NK-92 treated with Interleukin-12 subunit alpha and Interleukin-12 subunit beta, amount 100 ng/mL, for 24 hours (cell line): ENCODE results near the gene PSMB2.
"Not testable (repeated sequence)": the region's sequence is repeated elsewhere in the genome, so short reads cannot be mapped to it uniquely, and the experiment has no call there.

Source experiments
- DNase-seq: peaks from one replicate; lab custom pipeline; 2025; lab: John Stamatoyannopoulos, UW

Gene PSMB2

DNA sequence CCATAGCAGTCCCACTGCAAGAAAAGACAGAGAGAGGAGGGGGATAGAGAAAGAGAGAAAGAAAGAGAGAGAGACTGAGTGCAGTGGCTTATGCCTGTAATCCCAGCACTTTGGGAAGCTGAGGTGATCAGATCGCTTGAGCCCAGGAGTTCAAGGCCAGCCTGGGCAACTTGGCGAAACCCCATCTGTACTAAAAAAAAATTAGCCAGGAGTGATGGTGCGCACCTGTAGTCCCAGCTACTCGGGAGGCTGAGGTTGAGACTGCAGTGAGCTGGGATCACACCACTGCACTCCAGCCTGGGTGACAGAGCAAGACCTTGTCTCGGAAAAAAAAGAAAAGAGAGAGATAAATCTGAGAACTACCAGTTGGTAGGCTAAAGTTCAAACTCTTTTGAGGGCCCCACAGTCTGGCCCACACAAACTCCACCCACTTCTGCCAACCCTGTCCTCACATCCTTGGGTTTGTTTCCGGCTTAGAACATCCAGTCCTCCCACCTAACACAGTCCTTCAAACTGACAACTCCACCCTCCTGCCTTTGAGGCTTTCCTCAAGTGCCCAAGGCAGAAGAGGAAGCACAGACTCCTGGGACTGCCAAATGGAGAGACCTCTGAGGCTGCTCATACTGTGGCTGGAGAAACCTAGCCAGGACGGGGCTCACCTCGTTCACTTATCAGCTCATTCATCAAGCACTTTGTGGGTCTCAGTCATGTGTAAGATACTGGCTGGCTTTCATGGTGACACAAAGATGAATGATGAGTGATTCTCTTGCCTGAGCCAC is 48.1 kb downstream of the PSMB2 start:
- DNase-seq = no peak

DNA sequence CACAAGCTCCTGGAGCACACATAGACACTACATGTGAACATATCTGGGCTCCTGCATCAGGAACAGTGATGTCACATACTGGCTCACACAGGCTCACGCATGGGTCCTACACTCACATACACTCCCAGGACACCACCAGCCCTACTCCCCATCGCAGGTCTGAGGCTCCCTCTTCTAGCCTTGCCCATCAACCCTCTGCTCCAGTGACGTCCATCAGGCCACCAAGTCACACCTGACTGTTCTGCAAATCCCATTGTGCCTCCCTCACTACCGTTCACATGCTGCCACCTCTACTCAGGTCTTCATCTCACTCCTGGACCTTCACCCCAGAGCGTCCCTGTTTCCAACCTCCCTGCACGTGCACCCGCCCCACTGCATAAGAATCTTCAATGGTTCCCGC is 50.1 kb downstream of the PSMB2 start:
- no peak for DNase-seq

DNA sequence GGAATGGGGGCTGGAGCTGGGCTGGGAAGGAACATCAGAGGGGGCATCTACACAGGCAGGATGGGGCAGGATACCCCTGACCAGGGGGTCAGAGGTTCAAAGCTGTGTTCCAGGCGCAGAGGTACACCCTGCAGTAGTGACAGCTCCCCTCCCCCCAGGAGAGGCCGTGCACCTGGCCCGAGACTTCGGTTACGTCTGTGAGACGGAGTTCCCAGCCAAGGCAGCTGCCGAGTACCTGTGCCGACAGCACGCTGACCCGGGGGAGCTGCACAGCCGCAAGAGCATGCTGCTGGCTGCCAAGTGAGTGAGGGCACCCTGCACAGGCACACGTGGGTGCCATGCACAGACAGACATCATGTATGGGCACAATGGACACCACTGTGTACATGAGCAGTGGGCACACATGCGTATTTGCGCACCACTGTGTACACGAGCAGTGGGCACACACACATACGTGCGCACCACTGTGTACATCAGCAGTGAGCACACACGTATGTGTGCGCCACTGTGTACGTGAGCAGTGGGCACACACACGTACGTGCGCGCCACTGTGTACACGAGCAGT is 50.8 kb downstream of the PSMB2 start:
- DNase-seq = no peak

DNA sequence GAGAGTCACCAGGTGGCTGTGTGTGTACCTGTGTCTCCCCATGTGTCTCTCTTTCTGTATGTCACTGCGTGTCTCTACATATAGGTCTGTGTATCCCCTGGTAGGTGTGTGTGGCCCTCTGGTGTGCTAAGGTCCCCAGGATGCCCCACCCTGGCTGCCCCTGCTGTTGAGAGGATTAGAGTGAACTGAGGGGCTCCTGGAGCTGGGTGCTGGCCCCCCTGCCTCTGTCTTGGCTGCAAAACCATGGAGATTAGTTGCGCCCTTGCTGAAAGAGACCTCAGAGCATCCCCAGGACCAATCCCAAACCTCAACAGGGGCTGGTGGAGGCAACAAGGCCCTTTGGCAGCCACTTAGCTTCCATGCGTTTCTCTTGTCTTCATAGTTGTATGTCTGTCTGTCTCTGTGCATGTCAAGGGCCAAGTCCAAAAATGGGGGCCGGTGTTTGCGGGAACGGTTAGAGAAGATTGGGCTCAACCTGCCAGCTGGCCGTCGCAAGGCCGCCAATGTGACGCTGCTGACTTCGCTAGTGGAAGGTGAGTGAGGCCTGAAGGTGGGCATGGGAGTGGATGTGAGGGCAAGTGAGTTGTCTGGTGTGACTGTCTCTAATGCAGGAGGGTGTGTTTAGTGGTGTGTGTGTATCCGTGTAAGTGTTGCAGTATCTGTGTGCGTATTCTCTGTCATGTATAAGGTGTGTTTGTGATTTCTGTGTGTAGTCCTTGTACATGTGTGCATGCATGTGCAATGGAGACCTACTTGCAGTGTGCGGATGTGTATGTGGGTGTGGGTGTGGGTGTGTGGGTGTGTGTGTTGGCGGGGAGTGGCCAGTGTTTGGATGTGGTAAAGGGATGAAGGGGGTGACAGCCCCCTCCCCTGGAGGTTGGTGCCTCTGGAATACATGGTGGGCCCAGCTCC is 51.6 kb downstream of the PSMB2 start:
- DNase-seq = no peak

DNA sequence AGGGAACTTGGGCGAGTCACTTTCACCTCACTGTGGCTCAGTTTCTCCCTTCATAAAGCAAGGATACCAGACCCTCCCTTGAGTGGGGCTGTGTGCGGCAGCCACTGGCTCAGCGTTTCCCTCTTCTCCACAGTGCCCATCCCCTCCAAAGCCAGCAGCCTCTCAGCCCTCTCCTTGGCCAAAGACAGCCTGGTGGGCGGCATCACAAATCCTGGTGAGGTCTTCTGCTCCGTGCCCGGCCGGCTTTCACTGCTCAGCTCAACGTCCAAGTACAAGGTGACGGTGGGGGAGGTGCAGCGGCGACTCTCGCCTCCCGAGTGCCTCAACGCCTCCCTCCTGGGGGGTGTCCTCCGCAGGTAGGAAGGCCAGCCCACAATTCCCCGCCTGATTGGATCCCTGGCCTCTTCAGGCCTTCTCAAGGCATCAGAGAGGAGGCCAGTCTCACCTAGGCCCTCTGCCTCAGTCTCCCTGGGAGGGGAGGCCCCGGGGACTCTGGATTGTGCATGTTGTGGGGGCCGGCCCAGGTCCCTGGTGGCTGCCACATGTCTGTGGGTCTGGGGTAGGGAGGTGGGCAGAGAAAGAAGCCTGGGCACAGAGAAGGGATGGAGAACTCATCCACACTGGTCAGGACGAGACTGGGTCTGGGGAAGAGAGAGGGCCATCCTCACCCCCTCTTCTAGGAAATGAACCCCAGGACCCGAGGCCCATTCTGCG is 53.0 kb downstream of the PSMB2 start:
- DNase-seq = no peak

DNA sequence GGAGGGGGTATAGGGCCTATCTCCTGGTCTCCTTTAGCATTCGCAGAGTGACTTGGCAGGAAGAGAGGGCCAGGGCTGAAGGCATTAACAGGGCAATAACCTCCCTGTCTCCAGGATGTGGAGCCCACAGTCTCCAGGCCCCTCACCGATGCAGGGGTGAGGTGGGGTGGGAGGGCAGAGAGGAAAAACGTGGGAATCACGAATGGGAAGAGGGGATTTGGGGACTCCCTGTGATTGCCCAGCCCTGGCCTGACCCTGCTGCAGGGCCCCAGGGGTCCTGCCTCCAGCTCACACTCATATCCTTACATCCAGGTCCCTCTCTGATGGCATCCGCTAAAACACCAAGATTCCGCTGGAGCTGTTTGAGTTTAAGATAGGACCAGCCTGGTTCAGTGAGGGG is 53.6 kb downstream of the PSMB2 start:
- DNase-seq = no peak

DNA sequence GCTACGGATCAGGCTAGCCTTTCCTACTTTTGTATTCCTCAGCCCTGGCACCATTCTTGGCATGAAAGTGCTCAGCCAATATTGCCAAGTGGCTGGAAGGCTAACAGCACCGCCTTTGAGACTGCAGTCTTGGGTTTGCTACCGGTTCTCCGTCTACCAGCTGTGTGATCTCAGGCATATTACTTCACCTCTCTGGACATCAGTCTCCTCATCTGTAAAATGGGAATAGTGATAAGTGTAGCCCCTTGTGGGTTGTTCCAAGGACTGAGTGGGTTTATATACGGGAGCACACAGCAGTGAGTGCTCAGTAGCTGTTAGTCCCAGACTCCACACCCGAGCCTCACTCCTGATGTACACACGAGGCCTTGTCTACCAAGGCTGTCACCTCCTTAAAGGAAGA is 54.5 kb downstream of the PSMB2 start:
- no peak for DNase-seq

DNA sequence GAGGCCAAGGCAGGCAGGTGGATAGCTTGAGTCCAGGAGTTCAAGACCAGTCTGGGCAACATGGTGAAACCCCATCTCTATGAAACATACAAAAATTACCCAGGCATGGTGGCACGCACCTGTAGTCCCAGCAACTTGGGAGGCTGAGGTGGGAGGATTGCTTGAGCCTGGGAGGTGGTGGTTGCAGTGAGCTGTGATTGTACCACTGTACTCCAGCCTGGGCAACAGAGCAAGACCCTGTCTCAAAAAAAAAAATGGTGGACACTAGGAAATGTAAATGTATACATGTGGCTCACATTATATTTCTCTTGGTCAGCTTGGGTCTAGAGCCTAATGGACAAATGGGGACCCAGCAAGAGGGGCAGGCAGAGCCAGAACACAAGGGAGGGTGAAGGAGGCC is 55.5 kb downstream of the PSMB2 start:
- not testable (repeated sequence) for DNase-seq

DNA sequence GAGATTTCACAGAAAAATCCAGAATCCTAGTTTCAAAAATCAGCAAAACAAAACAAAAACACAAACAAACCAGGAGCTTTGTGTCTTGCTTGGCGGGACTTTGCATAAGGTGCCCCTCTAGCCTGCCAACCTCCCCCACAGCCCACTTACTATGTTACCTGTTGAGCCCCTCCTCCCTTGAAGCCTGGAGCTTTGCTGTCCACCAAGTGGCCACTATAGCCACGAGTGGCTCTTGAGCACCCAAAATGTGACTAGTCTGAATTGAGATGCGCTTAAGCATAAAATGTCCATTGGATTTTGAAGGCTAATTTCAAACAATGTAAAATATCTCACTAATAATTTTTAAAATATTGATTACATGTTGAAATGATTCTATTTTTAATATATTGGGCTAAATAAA is 56.0 kb downstream of the PSMB2 start:
- DNase-seq = no peak

DNA sequence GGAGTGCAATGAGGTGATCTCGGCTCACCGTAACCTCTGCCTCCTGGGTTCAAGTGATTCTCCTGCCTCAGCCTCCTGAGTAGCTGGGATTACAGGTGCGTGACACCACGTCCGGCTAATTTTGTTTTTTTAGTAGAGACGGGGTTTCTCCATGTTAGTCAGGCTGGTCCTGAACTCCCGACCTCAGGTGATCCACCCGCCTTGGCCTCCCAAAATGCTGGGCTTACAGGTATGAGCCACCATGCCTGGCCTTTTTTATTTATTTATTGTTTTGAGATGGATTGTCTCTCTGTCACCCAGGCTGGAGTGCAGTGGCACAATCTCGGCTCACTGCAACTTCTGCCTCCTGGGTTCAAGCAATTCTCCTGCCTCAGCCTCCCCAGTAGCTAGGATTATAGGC is 59.7 kb downstream of the PSMB2 start:
- DNase-seq = not testable (repeated sequence)

DNA sequence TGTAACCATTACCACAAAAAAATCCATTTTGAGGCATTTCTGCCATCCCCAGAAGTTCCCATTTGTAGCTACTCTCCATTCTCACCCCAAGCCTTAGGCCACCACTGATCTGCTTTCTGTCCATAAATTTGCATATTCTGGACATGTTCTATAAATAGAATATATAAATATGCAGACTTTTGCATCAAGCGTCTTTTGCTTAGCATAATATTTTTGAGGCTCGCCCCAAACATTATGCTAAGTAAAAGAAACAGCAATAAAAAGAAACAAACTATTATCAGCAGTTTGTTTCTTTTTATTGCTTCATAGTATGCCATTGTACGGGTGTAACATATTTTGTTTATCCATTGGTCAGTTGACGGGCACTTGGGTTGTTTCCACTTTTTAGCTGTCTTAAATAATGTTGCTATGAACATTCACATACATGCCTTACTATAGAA is 60.4 kb downstream of the PSMB2 start:
- DNase-seq = no peak

DNA sequence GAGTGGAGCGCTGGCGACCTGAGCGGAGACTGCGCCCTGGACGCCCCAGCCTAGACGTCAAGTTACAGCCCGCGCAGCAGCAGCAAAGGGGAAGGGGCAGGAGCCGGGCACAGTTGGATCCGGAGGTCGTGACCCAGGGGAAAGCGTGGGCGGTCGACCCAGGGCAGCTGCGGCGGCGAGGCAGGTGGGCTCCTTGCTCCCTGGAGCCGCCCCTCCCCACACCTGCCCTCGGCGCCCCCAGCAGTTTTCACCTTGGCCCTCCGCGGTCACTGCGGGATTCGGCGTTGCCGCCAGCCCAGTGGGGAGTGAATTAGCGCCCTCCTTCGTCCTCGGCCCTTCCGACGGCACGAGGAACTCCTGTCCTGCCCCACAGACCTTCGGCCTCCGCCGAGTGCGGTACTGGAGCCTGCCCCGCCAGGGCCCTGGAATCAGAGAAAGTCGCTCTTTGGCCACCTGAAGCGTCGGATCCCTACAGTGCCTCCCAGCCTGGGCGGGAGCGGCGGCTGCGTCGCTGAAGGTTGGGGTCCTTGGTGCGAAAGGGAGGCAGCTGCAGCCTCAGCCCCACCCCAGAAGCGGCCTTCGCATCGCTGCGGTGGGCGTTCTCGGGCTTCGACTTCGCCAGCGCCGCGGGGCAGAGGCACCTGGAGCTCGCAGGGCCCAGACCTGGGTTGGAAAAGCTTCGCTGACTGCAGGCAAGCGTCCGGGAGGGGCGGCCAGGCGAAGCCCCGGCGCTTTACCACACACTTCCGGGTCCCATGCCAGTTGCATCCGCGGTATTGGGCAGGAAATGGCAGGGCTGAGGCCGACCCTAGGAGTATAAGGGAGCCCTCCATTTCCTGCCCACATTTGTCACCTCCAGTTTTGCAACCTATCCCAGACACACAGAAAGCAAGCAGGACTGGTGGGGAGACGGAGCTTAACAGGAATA is 64.0 kb downstream of the PSMB2 start:
- DNase-seq = no peak

DNA sequence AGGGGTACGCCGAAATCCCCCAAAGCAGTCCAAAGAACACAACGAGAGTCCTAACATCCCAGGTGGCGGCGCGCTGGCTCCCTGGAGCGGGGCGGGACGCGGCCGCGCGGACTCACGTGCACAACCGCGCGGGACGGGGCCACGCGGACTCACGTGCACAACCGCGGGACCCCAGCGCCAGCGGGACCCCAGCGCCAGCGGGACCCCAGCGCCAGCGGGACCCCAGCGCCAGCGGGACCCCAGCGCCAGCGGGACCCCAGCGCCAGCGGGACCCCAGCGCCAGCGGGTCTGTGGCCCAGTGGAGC is 64.6 kb downstream of the PSMB2 start:
- not testable (repeated sequence) for DNase-seq

DNA sequence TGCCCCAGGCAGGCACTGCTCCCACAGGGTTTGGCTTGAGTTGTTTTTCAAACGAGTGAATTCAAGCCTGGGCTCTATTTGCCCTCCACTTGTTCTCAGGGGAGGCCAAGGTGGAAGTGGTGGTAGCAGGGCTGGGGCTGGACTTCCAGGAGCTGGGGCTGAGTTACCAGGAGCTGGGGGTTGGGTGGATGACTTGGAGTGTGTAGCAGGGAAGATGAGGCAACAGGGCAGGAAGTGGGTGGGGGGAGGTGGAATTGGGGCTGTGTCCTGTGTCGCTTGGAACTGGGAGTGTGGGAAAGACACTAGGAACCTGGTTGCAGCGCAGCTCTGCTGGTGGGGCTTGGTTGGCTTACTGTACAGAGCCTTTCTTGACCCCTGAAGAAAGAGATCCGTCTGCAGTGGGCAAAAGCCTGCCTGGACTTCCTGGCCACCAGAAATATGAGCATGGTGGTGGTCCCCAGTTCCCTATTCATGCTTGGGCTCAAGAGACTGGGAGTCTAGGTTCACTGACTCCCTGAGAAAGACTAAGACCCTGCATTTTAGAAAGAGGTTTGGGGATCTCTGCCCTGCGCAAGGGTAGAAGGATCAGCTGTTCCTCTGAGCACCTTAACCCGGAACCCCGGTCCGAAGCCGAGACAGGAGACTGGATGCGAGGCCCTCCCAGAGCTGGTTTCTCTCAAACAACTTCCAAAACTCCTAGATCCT is 65.1 kb downstream of the PSMB2 start:
- DNase-seq = no peak

DNA sequence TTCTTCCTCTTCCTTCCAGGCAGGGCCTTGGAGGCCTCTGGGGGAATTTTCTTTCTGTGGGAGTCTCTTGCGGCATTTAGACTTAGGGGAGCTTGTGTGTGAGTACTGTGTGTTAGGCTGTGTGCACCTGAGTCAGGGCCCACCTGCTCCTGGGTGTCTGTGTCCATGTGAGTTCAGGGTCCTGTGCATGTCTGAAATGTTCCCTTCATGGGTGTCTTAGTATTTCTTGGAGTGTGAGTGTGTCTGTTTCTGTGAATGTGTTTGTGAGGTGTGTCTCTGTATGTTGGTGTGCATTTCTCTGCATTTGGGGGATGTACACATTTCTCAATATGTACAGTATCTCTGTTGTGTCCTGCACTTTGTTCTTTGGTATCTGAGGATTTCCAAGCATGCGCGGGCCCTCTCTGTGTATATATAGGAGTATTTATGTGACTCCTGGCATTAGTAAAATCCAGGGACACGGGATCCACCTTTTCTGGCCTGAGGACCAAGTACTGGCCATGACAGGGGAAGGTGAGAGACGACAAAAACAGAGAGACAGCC is 65.8 kb downstream of the PSMB2 start:
- no peak for DNase-seq

DNA sequence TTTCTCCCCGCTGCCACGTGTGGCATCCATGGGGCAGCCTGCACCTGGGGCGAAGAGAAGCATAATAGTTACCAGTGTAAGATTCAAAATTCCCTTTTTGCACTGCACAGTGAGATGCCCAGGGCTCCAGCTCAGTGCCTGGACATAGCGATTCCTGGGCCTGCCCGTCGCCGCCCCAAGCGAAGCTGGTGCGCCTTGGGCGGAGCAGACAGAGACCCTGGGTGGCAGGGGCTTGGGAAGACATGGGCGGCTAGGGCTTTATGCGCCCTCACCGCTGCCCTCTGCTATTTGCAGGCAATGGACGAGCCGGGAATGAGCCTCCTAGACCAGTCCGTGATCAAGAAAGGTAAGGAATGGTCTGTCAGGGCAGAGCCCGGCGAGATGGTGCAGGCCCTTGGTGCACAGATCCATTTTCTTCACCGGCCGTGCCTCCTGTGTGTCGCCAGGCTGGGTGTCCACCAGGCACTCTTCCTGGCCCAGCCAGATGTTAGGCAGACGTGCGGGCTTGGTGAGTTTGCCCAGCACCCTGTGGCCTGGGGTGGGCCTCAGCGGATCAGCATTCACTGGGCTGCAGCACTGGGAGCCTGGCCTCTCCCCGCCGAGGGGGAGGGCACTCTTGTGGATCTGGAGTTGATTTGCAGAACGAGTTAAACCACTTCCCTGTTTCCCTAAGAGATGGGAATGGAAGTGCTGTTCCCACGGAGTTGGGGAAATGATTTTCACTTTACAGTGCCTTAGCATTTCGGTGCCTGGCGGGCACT is 66.5 kb downstream of the PSMB2 start:
- no peak for DNase-seq

DNA sequence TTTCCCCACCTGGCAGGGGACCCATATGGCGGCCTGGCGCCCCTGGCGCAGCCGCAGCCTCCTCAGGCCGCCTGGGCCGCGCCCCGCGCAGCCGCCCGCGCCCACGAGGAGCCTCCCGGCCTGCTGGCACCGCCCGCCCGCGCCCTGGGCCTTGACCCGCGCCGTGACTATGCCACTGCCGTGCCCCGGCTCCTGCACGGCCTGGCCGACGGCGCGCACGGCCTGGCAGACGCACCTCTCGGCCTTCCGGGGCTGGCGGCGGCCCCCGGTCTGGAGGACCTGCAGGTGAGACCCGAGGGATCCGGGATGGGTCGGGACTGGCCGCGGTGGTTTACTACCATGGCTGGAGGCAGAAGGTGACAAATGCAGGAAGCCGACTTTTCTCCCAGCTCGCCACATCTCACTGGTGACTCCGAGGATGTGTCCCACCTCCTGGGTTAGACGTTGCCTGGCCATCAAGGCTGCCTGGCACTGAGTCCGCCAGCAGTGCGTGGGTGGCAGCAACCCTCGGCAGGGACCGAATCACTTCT is 67.1 kb downstream of the PSMB2 start:
- DNase-seq = no peak

DNA sequence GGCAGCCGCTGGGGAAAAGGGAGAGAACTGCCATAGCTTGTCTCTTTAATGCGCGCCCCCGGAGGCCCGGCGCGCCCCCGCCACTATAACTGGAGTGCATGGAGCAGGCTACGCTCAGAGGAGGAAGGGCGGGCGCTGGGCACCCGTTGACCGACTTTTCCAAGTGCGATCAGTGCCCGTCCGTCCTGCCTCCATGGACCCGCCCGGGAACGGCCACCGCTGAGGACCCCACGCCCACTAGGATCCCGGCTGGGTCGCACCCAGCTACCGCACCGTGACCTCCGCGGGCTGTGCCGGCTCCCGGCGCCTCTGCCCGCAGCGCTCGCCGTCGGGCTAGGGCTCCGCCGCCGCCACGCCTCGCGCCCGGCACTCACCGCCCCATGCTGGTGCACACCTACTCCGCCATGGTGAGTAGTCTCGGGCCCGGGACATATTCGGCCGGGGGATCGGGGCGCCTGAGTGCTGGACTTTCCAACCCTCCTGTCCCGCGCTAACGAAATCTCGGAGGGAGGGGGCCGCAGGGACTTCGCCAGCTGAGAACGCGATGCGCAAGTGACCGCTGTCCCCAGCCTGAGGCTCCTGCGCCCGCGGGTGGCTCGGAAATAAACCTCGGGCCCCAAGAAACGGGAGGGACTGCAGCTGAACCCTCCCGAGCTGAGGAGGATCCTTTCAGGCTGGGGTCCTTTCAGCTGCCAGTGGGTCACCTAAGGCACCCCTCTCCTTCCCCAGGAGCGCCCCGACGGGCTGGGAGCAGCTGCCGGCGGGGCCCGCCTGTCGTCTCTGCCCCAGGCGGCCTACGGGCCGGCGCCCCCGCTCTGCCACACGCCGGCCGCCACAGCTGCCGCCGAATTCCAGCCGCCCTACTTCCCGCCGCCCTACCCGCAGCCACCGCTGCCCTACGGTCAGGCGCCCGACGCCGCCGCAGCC is 67.9 kb downstream of the PSMB2 start, which contains the start of gene TFAP2E:
TSS of gene TFAP2E (plus strand) at position 117 of the 927 bp plus-strand sequence. CDS start at position 381, 264 bp downstream.
- no peak for DNase-seq
